NCI-H128 (cell line): ENCODE data around the gene CELF5.

ENCODE experiments used
- DNase-seq: peaks from one replicate; lab custom pipeline; 2025; ENCODE audit not compliant: unreplicated experiment; lab: John Stamatoyannopoulos, UW

The CELF5 gene

GRCh38 chr19:3270902-3271301 is 46.4 kb downstream of the CELF5 start:
- peak; percentile 43 for DNase-seq

GRCh38 chr19:3272401-3272931 is 48.0 kb downstream of the CELF5 start:
- DNase-seq: no peak

- DNase-seq: no peak
Measured at GRCh38 chr19:3272952-3273351, 48.5 kb downstream of the CELF5 start.

- no peak for DNase-seq
Measured at GRCh38 chr19:3274245-3274941, 49.9 kb downstream of the CELF5 start.

GRCh38 chr19:3274942-3275582 is 50.6 kb downstream of the CELF5 start:
- DNase-seq: no peak

- DNase-seq: peak; percentile 56
Measured at GRCh38 chr19:3275583-3276340, 51.3 kb downstream of the CELF5 start.

GRCh38 chr19:3276341-3276799 is 51.9 kb downstream of the CELF5 start:
- DNase-seq: no peak

GRCh38 chr19:3277649-3278048 is 53.2 kb downstream of the CELF5 start:
- no peak for DNase-seq

- no peak for DNase-seq
Measured at GRCh38 chr19:3278294-3278693, 53.8 kb downstream of the CELF5 start.

GRCh38 chr19:3278749-3279148 is 54.3 kb downstream of the CELF5 start:
- no peak for DNase-seq

- DNase-seq: no peak
Measured at GRCh38 chr19:3279306-3279705, 54.8 kb downstream of the CELF5 start.

GRCh38 chr19:3281026-3281425 is 56.6 kb downstream of the CELF5 start:
- no peak for DNase-seq

- DNase-seq: no peak
Measured at GRCh38 chr19:3282155-3282554, 57.7 kb downstream of the CELF5 start.

- DNase-seq: no peak
Measured at GRCh38 chr19:3282564-3282963, 58.1 kb downstream of the CELF5 start.

GRCh38 chr19:3283246-3283751 is 58.8 kb downstream of the CELF5 start:
- DNase-seq: no peak

- DNase-seq: no peak
Measured at GRCh38 chr19:3283886-3284657, 59.6 kb downstream of the CELF5 start.

GRCh38 chr19:3284759-3285646 is 60.5 kb downstream of the CELF5 start:
- no peak for DNase-seq

- no peak for DNase-seq
Measured at GRCh38 chr19:3285647-3286176, 61.3 kb downstream of the CELF5 start.

GRCh38 chr19:3287814-3288213 is 63.4 kb downstream of the CELF5 start:
- no peak for DNase-seq
